GM12892 (cell line): Measurements from ENCODE around the gene BPIFB3.

ENCODE experiments used
- POLR2AphosphoS5 ChIP-seq: IDR thresholded peaks from 2 replicates; pipeline ENCODE4 v1.6.1; 2011; ENCODE audit warnings: low read depth, low read length, control low read depth
- TAF1 ChIP-seq: IDR thresholded peaks from 2 replicates; pipeline ENCODE4 v1.6.1; 2011; ENCODE audit warnings: low read depth, mild to moderate bottlenecking, control low read depth, low read length, borderline replicate concordance

DNA sequence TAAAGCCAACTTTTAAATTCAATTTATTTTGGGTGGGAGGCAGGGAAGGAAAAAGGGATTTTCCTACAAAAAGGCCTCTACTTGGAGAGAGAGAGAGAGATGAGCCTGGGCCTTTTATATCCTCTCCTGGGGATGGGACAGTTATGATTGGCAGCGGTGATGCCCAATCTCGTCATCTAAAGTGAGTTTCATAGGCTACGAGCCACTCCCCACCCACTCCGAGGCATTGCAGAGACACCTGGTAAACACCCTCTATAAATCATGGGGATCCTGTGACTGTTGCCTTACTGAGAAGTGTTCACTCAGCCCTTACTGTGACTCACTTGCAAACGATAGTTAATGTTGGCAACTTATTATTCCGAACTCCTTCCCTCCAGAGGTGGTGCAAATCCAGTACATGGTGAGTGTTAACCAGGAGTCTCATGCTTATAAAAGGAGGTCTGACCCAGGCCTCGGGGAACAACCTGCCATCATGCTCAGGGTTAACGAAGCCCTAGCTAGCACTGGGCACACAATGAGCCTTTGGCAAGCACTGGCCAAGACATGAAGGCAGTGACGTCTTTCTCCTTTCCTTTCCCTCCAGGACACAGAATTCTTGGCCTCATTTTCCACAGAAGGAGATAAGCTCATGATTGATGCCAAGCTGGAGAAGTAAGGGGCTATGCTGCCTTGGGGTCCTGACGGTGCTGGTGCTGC is 46.3 kb downstream of the BPIFB3 start:
- TF ChIP-seq TAF1 (no peak), POLR2AphosphoS5 (no peak)
